Right lung (tissue), 10 donors: ENCODE measurements around the gene CLPTM1L. TPM values are rescaled to one million over a fixed set of nuclear protein-coding genes. Genes with fewer than 3 reads are reported as not detected.
A peak's percentile ranks its signal among the peaks of the same experiment; 100 is the strongest.

Source experiments
- DNase-seq, 2 donors: peaks; one replicate each; pipeline ENCODE4 v3.0.0-alpha.2; 2013
- long read RNA-seq, 8 donors: transcript quantifications; one replicate each; lab custom pipeline, GENCODE V29; 2026
- polyA plus RNA-seq, 5 donors: library from polyadenylated mRNA; unstranded; fragments of 120-200 nt; gene quantifications; one replicate each; pipeline versions ENCODE4 v1.2.1 to v1.2.3, GENCODE V29; 2013; ENCODE audit warnings: inconsistent platforms in 1 of 5, low replicate concordance in 1 of 5; ENCODE audit not compliant: insufficient read length in 5 of 5, insufficient read depth in 1 of 5

The CLPTM1L gene, protein sequence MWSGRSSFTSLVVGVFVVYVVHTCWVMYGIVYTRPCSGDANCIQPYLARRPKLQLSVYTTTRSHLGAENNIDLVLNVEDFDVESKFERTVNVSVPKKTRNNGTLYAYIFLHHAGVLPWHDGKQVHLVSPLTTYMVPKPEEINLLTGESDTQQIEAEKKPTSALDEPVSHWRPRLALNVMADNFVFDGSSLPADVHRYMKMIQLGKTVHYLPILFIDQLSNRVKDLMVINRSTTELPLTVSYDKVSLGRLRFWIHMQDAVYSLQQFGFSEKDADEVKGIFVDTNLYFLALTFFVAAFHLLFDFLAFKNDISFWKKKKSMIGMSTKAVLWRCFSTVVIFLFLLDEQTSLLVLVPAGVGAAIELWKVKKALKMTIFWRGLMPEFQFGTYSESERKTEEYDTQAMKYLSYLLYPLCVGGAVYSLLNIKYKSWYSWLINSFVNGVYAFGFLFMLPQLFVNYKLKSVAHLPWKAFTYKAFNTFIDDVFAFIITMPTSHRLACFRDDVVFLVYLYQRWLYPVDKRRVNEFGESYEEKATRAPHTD
- 100 to 1,000 TPM in 2 of 5 donors, 10 to 100 TPM in 3; 81.2 to 109 (median 84.6) TPM for polyA plus RNA-seq
- long read RNA-seq, donor 1, transcript CLPTM1L-201 (17 exons, 2,500 nt) = major isoform, 16 of 30 reads
- long read RNA-seq, donor 1, partial matches to known transcripts = 11 of 30 reads
- long read RNA-seq, donor 1, other reads (novel, unspliced or antisense) = 0 of 30 reads
- long read RNA-seq, donor 2, transcript CLPTM1L-201 (17 exons, 2,500 nt) = major isoform, 18 of 26 reads
- long read RNA-seq, donor 2, transcript CLPTM1L-204 (8 exons, 742 nt) = minor isoform, 8 of 26 reads
- long read RNA-seq, donor 2, partial matches to known transcripts = 0 of 26 reads
- long read RNA-seq, donor 2, other reads (novel, unspliced or antisense) = 0 of 26 reads
- long read RNA-seq, donor 3, transcript CLPTM1L-201 (17 exons, 2,500 nt) = major isoform, 11 of 13 reads
- long read RNA-seq, donor 3, partial matches to known transcripts = 0 of 13 reads
- long read RNA-seq, donor 3, other reads (novel, unspliced or antisense) = 0 of 13 reads
- long read RNA-seq, donor 4, transcript CLPTM1L-201 (17 exons, 2,500 nt) = major isoform, 8 of 11 reads
- long read RNA-seq, donor 4, partial matches to known transcripts = 0 of 11 reads
- long read RNA-seq, donor 4, other reads (novel, unspliced or antisense) = 0 of 11 reads
- long read RNA-seq, donor 5, transcript CLPTM1L-204 (8 exons, 742 nt) = minor isoform, 8 of 23 reads
- long read RNA-seq, donor 5, transcript CLPTM1L-201 (17 exons, 2,500 nt) = major isoform, 11 of 23 reads
- long read RNA-seq, donor 5, partial matches to known transcripts = 0 of 23 reads
- long read RNA-seq, donor 5, other reads (novel, unspliced or antisense) = 0 of 23 reads
- long read RNA-seq, donor 6, transcript CLPTM1L-204 (8 exons, 742 nt) = minor isoform, 12 of 32 reads
- long read RNA-seq, donor 6, transcript CLPTM1L-201 (17 exons, 2,500 nt) = major isoform, 14 of 32 reads
- long read RNA-seq, donor 6, partial matches to known transcripts = 0 of 32 reads
- long read RNA-seq, donor 6, other reads (novel, unspliced or antisense) = 5 of 32 reads
- long read RNA-seq, donor 7, transcript CLPTM1L-201 (17 exons, 2,500 nt) = major isoform, 23 of 30 reads
- long read RNA-seq, donor 7, transcript CLPTM1L-204 (8 exons, 742 nt) = minor isoform, 7 of 30 reads
- long read RNA-seq, donor 7, partial matches to known transcripts = 0 of 30 reads
- long read RNA-seq, donor 7, other reads (novel, unspliced or antisense) = 0 of 30 reads
- long read RNA-seq, donor 8, transcript CLPTM1L-201 (17 exons, 2,500 nt) = major isoform, 5 of 6 reads
- long read RNA-seq, donor 8, partial matches to known transcripts = 0 of 6 reads
- long read RNA-seq, donor 8, other reads (novel, unspliced or antisense) = 0 of 6 reads

DNA sequence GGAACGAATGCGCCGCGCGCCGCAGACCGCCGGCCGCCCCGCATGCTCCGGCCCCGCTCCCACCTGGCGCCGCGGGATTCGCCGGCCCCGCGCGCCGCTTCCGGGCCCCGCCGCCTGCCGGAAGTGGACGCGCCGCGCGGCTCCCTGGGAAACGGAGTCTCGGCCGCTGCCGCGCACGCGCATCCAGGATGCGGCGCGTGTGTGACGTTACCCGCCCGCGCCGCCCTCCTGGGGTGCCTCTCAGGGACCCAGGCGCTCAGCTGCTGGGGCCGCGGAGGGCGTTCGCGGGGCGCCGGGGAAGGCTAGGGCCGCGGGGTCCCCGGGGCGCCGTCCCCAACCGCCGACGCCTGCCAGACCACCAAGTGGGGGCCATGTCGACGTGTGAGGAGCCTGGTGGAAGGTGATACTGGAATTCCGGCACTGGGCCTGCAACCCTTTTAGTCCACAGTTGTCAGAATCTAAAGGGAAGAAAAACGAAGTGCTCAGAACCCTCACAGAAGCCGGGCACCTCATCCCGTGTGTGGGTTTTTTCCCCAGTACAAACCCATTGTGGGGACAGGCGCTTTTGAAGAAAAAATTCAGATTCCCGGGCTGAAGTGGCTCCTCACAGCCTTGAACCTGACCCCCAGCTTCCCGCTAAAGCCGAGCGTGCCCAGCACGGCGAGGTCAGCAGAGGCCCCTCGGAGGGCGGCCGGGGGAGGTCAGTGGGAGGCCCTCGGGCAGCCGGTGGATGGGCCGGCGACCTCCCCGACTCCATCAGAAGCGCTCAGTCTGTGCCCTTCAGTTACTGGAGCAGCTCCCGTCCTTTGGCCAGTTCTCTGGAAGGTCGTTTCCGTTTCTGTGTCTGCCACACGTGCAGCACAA is at the start of gene CLPTM1L:
TSS of gene CLPTM1L (minus strand) at position 125 of the 864 bp plus-strand sequence. CDS start 258 bp downstream, outside the sequence.
- DNase-seq = peak; percentile 87 to 89

- no peak for DNase-seq
Observed at GRCh38 chr5:1393571-1394501, 48.9 kb upstream of the CLPTM1L start.

- DNase-seq = no peak
Observed at GRCh38 chr5:1392801-1393565, 48.1 kb upstream of the CLPTM1L start.

DNA sequence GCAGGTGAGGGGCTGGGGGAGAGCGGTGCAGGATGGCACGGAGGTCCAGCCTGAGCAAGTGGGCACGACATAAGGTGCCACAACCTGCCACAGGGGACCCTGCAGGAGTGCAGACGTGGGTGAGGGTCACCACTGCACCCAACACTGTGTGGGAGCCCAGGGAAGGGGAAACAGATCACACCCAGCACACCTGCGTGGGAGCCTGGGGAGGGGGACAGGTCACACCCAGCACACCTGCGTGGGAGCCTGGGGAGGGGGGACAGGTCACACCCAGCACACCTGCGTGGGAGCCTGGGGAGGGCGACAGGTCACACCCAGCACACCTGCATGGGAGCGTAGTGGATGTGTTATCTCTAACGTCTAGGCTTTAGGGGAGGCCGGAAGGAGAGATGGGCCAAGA is 47.4 kb upstream of the CLPTM1L start:
- no peak for DNase-seq

- no peak for DNase-seq
Observed at GRCh38 chr5:1391691-1392090, 46.8 kb upstream of the CLPTM1L start.

- no peak for DNase-seq
Observed at GRCh38 chr5:1390861-1391600, 46.1 kb upstream of the CLPTM1L start.

- DNase-seq = no peak
Observed at GRCh38 chr5:1390333-1390732, 45.4 kb upstream of the CLPTM1L start.

DNA sequence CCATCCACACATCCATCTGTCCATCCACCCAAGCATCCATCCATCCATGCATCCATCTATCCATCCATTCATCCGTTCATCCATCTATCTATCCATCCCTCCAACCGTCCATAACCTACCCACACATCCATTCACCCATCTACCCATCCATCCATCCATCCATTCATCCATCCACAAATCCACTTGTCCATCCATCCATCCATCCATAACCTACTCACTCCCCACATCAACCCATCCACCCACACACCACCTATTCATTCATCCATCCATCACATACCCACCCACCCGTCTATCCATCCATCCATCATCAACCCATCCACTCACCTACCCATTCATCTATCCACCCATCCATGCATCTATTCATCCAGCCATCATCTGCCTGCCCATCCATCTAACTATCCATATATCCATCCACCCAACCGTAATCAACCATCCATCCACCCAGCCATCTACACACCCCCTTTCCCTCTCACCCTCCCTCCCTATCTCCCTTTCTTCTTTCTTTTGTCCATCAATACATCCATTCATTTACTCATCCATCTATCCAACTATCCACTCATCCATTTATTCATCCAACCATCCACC is 43.6 kb upstream of the CLPTM1L start:
- no peak for DNase-seq

DNA sequence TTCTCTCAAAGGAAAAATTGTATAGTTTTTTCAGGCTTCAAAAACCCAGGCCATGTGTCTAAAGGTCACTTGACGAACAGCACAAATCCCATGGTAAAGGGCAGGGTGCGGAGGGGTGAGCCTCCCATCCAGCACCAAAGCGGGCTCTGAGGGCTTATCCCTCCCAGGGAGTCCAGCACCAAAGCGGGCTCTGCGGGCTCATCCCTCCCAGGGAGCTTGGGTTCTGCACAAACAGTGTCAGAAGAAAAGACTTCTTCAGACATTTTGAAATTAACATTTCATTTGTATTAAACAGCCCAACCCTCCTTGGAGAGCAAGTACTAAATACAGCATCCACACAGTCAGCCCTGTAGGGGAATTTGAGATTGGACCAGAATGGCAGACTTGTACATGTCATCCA is 43.0 kb upstream of the CLPTM1L start:
- no peak for DNase-seq

DNA sequence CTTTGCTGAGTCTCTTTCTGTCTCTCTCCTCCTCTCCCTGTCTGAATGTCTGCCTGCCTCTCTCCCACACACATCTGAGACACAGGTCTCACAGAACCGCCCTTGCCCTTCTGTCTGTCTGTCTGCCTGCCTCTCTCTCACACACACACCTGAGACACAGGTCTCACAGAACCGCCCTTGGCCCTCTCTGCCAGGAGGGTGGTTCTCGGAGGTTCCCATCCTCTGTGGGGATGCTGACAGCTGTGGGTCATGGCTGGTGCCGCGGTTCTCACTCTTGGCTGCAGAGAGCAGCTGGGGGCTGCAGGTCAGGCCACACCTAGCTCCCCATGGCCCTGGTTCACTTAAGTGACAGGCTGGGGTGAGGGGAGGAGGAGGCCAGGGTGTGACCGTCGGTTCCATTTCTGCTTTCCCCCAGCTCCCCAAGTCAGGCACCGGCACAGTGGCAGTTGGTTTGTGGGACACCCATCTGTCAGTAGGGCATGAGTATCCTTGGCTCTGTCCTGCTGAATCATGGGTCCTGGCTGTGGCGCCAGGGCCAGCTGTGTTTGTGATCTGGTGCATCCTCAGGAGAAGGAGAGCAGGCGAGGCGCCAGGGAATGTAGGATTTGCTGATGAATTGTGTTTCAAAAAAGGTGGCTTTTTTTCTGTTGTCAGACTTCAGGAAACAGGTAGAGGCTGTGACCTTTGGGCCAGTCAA is 42.3 kb upstream of the CLPTM1L start:
- no peak for DNase-seq

DNA sequence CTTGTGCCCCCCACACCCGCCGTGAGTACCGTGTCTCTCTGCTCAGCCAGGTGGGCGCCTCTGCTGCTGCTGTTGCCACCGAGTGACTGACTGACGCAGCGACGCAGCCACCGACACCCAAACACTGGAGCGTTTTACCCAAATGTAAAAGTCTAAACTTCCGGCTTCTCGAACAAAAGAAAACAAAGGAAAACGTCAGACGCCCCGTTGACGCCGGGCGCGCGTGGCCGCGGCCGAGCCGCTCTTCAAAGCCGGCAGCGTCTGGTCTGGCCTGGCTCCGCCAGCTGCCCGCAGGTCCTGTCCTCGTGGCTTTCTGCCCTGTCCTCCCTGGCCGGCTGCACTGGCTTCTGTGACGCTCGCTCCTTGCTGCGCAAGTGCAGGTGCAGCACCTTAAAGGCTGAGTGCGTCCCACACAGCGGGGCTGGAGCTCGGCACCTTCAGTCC is 41.4 kb upstream of the CLPTM1L start:
- DNase-seq = peak; percentile 44 to 52

- peak; percentile 54 to 61 for DNase-seq
Observed at GRCh38 chr5:1385395-1386273, 40.7 kb upstream of the CLPTM1L start.

DNA sequence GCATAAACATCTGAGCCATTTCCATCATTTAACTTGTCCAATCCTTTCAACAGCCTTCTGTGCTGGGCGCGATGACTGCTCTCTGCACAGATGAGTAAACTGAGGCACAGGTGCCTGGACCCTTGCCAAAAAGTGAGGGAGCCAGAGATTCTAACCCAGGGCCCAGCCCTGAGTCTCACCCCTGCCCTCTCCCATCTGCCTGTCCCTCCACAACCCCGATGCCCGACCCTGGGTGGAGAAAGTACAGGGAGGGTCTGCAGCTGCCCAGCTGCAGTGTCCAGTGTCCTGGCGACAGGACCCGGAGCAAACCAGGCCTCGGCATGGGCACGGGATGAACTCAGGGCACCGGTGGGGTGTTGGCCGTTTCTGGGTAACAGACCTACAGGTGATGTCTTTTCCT is 39.6 kb upstream of the CLPTM1L start:
- no peak for DNase-seq

DNA sequence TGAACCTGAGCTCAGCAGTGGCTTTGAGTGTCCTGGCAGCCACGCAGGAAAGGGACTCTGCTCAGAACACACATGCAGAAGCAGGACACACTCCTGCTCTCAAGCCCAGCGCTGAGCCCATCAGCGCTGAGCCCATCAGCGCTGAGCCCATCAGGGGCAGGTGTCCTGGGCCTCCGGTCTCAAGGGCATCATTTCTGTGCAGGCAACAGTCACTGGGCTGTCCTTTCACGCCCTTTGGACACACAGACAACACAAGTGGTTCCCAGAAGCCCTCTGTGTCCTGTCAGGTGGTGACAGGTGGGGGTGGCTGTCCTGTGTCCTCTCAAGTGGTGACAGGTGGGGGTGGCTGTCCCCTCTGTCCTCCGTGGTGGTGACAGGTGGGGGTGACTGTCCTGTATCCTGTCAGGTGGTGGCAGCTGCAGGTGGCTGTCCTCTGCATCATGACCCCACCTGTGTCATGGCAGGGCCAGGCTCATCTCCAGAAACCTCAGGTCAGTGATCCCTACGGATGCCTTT is 39.0 kb upstream of the CLPTM1L start:
- no peak for DNase-seq
